ACC112 (cell line): Measurements from ENCODE around the gene MATCAP1.
A peak's percentile ranks its signal among the peaks of the same experiment; 100 is the strongest.

Source experiments
- H2AFZ ChIP-seq: fragments of 200-600 bp; sonication (generic); one replicate; pipeline ENCODE4 v1.6.0; 2017; ENCODE audit warnings: antibody characterized with exemption, low read length; ENCODE audit not compliant: unreplicated experiment
- H3K27ac ChIP-seq: fragments of 200-600 bp; sonication (generic); 2 replicates; pipeline ENCODE4 v1.5.1; 2014; ENCODE audit warnings: low read depth, mild to moderate bottlenecking, antibody characterized with exemption, low read length, moderate library complexity
- H3K27me3 ChIP-seq: fragments of 200-600 bp; sonication (generic); 2 replicates; pipeline ENCODE4 v1.6.1; 2014; ENCODE audit warnings: mild to moderate bottlenecking, antibody characterized with exemption, low read length, moderate library complexity, mixed read lengths; ENCODE audit not compliant: insufficient read depth
- H3K36me3 ChIP-seq: fragments of 200-600 bp; sonication (generic); 2 replicates; pipeline ENCODE4 v1.6.1; 2016; ENCODE audit warnings: mild to moderate bottlenecking, antibody characterized with exemption, low read length, moderate library complexity, mixed read lengths; ENCODE audit not compliant: insufficient read depth
- H3K4me1 ChIP-seq: fragments of 200-600 bp; sonication (generic); one replicate; pipeline ENCODE4 v1.6.1; 2016; ENCODE audit warnings: low read length, mixed read lengths; ENCODE audit not compliant: insufficient read depth, unreplicated experiment, control insufficient read depth
- H3K4me3 ChIP-seq: fragments of 200-600 bp; sonication (generic); 2 replicates; pipeline ENCODE4 v1.5.1; 2014; ENCODE audit warnings: mild to moderate bottlenecking, low read depth, low read length
- H3K79me2 ChIP-seq: fragments of 200-600 bp; sonication (generic); one replicate; pipeline ENCODE4 v1.6.0; 2016; ENCODE audit warnings: low read length; ENCODE audit not compliant: control insufficient read depth, unreplicated experiment, insufficient read depth

MATCAP1 gene

GRCh38 chr16:67206838-67207248 is 23.1 kb upstream of the MATCAP1 start:
- Histone ChIP-seq H3K36me3 (no peaks in the 10 kb centered on the region), H3K4me3 (no peak overlapping the region), H3K79me2 (no peaks in the 10 kb centered on the region), H3K27ac (peak overlapping the region; percentile 26), H2AFZ (no peak overlapping the region), H3K27me3 (no peaks in the 10 kb centered on the region), H3K4me1 (peaks cover 25% of the 10 kb centered on the region)

GRCh38 chr16:67206129-67206837 is 22.5 kb upstream of the MATCAP1 start:
- Histone ChIP-seq H3K4me3 (no peak overlapping the region), H3K27me3 (no peaks in the 10 kb centered on the region), H3K27ac (no peak overlapping the region), H3K36me3 (no peaks in the 10 kb centered on the region), H3K79me2 (no peaks in the 10 kb centered on the region), H2AFZ (no peak overlapping the region), H3K4me1 (peaks cover 25% of the 10 kb centered on the region)

GRCh38 chr16:67204076-67204475 is 20.3 kb upstream of the MATCAP1 start:
- no peak overlapping the region for H3K4me3 ChIP-seq
- no peaks in the 10 kb centered on the region for H3K27me3 ChIP-seq
- H2AFZ ChIP-seq, result no peak overlapping the region
- H3K27ac ChIP-seq, result no peak overlapping the region
- H3K36me3 ChIP-seq, result peaks cover 2% of the 10 kb centered on the region; the same call in 1 of the 2 replicates
- H3K79me2 ChIP-seq, result no peaks in the 10 kb centered on the region
- H3K4me1 ChIP-seq, result peaks cover 25% of the 10 kb centered on the region

- Histone ChIP-seq H3K4me1 (peaks cover 19% of the 10 kb centered on the region), H3K36me3 (peaks cover 3% of the 10 kb centered on the region; the same call in 1 of the 2 replicates), H3K4me3 (no peak overlapping the region), H3K27me3 (no peaks in the 10 kb centered on the region), H3K79me2 (no peaks in the 10 kb centered on the region), H3K27ac (no peak overlapping the region), H2AFZ (no peak overlapping the region)
Observed at GRCh38 chr16:67202956-67203493, 19.3 kb upstream of the MATCAP1 start.

- H3K4me1 ChIP-seq, result peaks cover 13% of the 10 kb centered on the region
- H3K27ac ChIP-seq, result no peak overlapping the region
- H3K4me3 ChIP-seq, result no peak overlapping the region
- H3K27me3 ChIP-seq, result no peaks in the 10 kb centered on the region
- H2AFZ ChIP-seq, result no peak overlapping the region
- peaks cover 7% of the 10 kb centered on the region; the same call in 1 of the 2 replicates for H3K36me3 ChIP-seq
- no peaks in the 10 kb centered on the region for H3K79me2 ChIP-seq
Observed at GRCh38 chr16:67202426-67202825, 18.7 kb upstream of the MATCAP1 start.

GRCh38 chr16:67201411-67202345 is 17.9 kb upstream of the MATCAP1 start:
- no peak overlapping the region for H3K4me3 ChIP-seq
- no peak overlapping the region for H3K27ac ChIP-seq
- peaks cover 5% of the 10 kb centered on the region for H3K4me1 ChIP-seq
- H3K27me3 ChIP-seq, result no peaks in the 10 kb centered on the region
- peaks cover 7% of the 10 kb centered on the region; the same call in 1 of the 2 replicates for H3K36me3 ChIP-seq
- no peak overlapping the region for H2AFZ ChIP-seq
- no peaks in the 10 kb centered on the region for H3K79me2 ChIP-seq

- H3K27me3 ChIP-seq, result no peaks in the 10 kb centered on the region
- no peak overlapping the region for H2AFZ ChIP-seq
- no peak overlapping the region for H3K4me3 ChIP-seq
- no peak overlapping the region for H3K27ac ChIP-seq
- H3K79me2 ChIP-seq, result peaks cover 7% of the 10 kb centered on the region
- H3K36me3 ChIP-seq, result peaks cover 15% of the 10 kb centered on the region; the same call in 1 of the 2 replicates
- no peaks in the 10 kb centered on the region for H3K4me1 ChIP-seq
Observed at GRCh38 chr16:67200491-67200890, 16.7 kb upstream of the MATCAP1 start.

GRCh38 chr16:67199808-67200198 is 16.0 kb upstream of the MATCAP1 start:
- Histone ChIP-seq H3K36me3 (peaks cover 17% of the 10 kb centered on the region; the same call in 1 of the 2 replicates), H3K4me3 (no peak overlapping the region), H3K79me2 (peaks cover 9% of the 10 kb centered on the region), H3K27ac (no peak overlapping the region), H3K4me1 (no peaks in the 10 kb centered on the region), H3K27me3 (no peaks in the 10 kb centered on the region), H2AFZ (no peak overlapping the region)

- H3K4me1 ChIP-seq, result peaks cover 2% of the 10 kb centered on the region
- H2AFZ ChIP-seq, result no peak within 1 kb of the TSS
- H3K4me3 ChIP-seq, result no peak within 1 kb of the TSS
- H3K79me2 ChIP-seq, result peaks cover 14% of the 10 kb centered on the region
- H3K36me3 ChIP-seq, result peaks cover 22% of the 10 kb centered on the region; the same call in 1 of the 2 replicates
- H3K27ac ChIP-seq, result no peak within 1 kb of the TSS
- no peaks in the 10 kb centered on the region for H3K27me3 ChIP-seq
Observed at GRCh38 chr16:67199011-67199807, 15.4 kb upstream of the MATCAP1 start, which contains the start of gene ELMO3. ELMO3 (plus strand) TSS chr16:67199131; CDS start chr16:67199327, 196 bp downstream.

- Histone ChIP-seq H3K36me3 (peaks cover 26% of the 10 kb centered on the region; the same call in 1 of the 2 replicates), H3K4me3 (no peak overlapping the region), H3K27me3 (no peaks in the 10 kb centered on the region), H2AFZ (no peak overlapping the region), H3K27ac (no peak overlapping the region), H3K79me2 (peaks cover 23% of the 10 kb centered on the region), H3K4me1 (peaks cover 11% of the 10 kb centered on the region)
Observed at GRCh38 chr16:67198238-67198734, 14.5 kb upstream of the MATCAP1 start.
